CD4-positive, alpha-beta T cell treated with Interleukin-15 for 1 hour (primary cell): ENCODE measurements around the gene SNX14.
A peak's percentile ranks its signal among the peaks of the same experiment; 100 is the strongest.
"Not testable (repeated sequence)": the region's sequence is repeated elsewhere in the genome, so short reads cannot be mapped to it uniquely, and the experiment has no call there.

Experiments used
- DNase-seq: peaks from one replicate; pipeline ENCODE4 v3.0.0-alpha.2; 2020

SNX14 gene

GRCh38 chr6:85593438-85594196 lies at the start of gene SNX14:
Gene SNX14 (minus strand): TSS chr6:85593858. CDS start chr6:85593718, 140 bp downstream.
- peak; percentile 86 for DNase-seq

- peak; percentile 98 for DNase-seq
Observed at GRCh38 chr6:85642774-85643536, 49.3 kb upstream of the SNX14 start, which contains the start of gene SYNCRIP. Gene SYNCRIP (minus strand): TSS chr6:85642886. CDS start chr6:85641439, 1,447 bp downstream.

- DNase-seq = peak; percentile 50
Observed at GRCh38 chr6:85641897-85642773, 48.5 kb upstream of the SNX14 start.

- DNase-seq = no peak
Observed at GRCh38 chr6:85641522-85641896, 47.9 kb upstream of the SNX14 start.

- no peak for DNase-seq
Observed at GRCh38 chr6:85640821-85641220, 47.2 kb upstream of the SNX14 start.

GRCh38 chr6:85637579-85637978 lies 43.9 kb upstream of the SNX14 start:
- DNase-seq = no peak

- no peak for DNase-seq
Observed at GRCh38 chr6:85632164-85632942, 38.7 kb upstream of the SNX14 start.

GRCh38 chr6:85631117-85631516 lies 37.5 kb upstream of the SNX14 start:
- not testable (repeated sequence) for DNase-seq

- no peak for DNase-seq
Observed at GRCh38 chr6:85628353-85628752, 34.7 kb upstream of the SNX14 start.

- no peak for DNase-seq
Observed at GRCh38 chr6:85620308-85620707, 26.6 kb upstream of the SNX14 start.

GRCh38 chr6:85614780-85615179 lies 21.1 kb upstream of the SNX14 start:
- DNase-seq = no peak

- no peak for DNase-seq
Observed at GRCh38 chr6:85612690-85613474, 19.2 kb upstream of the SNX14 start.

GRCh38 chr6:85610182-85610895 lies 16.7 kb upstream of the SNX14 start:
- DNase-seq = no peak

- no peak for DNase-seq
Observed at GRCh38 chr6:85602100-85602499, 8.4 kb upstream of the SNX14 start.

- DNase-seq = no peak
Observed at GRCh38 chr6:85600713-85601313, 7.2 kb upstream of the SNX14 start.

GRCh38 chr6:85594197-85594930 lies 706 bp upstream of the SNX14 start:
- peak; percentile 25 for DNase-seq

- no peak for DNase-seq
Observed at GRCh38 chr6:85592033-85592432, 1.6 kb downstream of the SNX14 start.

GRCh38 chr6:85591207-85591606 lies 2.5 kb downstream of the SNX14 start:
- DNase-seq = no peak

- no peak for DNase-seq
Observed at GRCh38 chr6:85585741-85586140, 7.9 kb downstream of the SNX14 start.

GRCh38 chr6:85582832-85583231 lies 10.8 kb downstream of the SNX14 start:
- not testable (repeated sequence) for DNase-seq
